ENCODE data around the gene ZNF383.
"Not testable (repeated sequence)": the region's sequence is repeated elsewhere in the genome, so short reads cannot be mapped to it uniquely, and the experiment has no call there.

Gene ZNF383

DNA sequence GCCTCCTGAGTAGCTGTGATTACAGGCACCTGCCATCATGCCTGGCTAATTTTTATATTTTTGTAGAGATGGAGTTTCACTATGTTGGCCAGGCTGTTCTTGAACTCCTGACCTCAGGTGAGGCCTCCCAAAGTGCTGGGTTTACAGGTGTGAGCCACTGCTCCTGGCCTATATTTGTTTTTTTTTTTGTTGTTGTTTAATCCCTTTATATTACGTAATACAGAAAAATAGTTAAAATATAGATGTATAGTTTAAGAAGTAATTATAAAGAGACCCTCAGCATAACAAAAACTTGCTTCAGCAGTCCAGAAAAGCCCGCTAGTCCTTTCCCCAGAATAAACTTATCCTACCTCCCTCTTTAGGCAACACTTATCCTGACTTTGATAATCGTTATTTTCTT is 2.4 kb downstream of the ZNF383 start:
- H3K4me3 ChIP-seq (ENCODE audit: low read depth, low read length), result no peak overlapping the region
- TF ChIP-seq, protein P1, sequence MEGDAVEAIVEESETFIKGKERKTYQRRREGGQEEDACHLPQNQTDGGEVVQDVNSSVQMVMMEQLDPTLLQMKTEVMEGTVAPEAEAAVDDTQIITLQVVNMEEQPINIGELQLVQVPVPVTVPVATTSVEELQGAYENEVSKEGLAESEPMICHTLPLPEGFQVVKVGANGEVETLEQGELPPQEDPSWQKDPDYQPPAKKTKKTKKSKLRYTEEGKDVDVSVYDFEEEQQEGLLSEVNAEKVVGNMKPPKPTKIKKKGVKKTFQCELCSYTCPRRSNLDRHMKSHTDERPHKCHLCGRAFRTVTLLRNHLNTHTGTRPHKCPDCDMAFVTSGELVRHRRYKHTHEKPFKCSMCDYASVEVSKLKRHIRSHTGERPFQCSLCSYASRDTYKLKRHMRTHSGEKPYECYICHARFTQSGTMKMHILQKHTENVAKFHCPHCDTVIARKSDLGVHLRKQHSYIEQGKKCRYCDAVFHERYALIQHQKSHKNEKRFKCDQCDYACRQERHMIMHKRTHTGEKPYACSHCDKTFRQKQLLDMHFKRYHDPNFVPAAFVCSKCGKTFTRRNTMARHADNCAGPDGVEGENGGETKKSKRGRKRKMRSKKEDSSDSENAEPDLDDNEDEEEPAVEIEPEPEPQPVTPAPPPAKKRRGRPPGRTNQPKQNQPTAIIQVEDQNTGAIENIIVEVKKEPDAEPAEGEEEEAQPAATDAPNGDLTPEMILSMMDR (IDR thresholded peaks at IDR 0.05; ENCODE audit: insufficient read depth, low read depth, low read length, missing control alignments), result no peak
- DNase-seq (ENCODE audit: low read depth), result no peak

DNA sequence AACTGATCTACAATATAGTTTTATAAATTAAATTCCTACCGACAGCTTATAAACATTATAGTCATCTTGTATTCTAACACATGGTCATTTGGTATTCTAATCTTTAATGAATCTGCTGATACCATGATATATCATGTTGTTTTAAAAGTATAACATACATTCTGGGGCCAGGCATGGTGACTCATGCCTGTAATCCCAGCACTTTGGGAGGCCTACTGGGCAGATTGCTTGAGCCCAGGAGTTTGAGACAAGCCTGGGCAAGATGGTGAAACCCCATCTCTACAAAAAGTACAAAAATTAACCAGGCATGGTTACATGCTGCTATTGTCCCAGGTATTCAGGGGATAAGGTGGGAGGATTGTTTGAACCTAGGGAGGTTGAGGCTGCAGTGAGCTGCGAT is 3.1 kb downstream of the ZNF383 start:
- TF ChIP-seq, protein P1 (IDR thresholded peaks at IDR 0.05; ENCODE audit: insufficient read depth, low read depth, low read length, missing control alignments), result no peak
- no peak for DNase-seq (ENCODE audit: low read depth)

DNA sequence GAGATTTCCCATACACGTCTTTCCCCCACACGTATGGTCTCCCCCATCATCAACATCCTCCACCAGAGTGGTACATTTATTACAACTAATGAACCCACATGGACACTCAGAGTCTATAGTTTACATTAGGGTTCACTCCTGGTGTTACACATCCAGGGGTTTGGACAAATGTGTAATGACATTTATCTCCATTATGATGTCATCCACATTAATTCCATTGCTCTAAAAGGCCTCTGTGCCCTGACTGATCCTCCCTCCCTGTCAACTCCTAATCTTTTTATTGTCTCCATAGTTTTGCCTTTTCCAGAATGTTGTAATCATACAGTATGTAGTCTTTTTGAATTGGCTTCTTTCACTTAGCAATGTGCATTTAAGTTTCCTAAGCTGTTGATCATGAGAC is 8.2 kb downstream of the ZNF383 start:
- DNase-seq (ENCODE audit: low read depth), result no peak
- H3K4me3 ChIP-seq (ENCODE audit: low read depth, low read length), result no peak overlapping the region
- TF ChIP-seq, protein P1 (IDR thresholded peaks at IDR 0.05; ENCODE audit: insufficient read depth, low read depth, low read length, missing control alignments), result no peak

More for the DNA sequence above, 3.1 kb downstream of the ZNF383 start:
- H3K4me3 ChIP-seq (ENCODE audit: low read depth, low read length), result no peak overlapping the region

DNA sequence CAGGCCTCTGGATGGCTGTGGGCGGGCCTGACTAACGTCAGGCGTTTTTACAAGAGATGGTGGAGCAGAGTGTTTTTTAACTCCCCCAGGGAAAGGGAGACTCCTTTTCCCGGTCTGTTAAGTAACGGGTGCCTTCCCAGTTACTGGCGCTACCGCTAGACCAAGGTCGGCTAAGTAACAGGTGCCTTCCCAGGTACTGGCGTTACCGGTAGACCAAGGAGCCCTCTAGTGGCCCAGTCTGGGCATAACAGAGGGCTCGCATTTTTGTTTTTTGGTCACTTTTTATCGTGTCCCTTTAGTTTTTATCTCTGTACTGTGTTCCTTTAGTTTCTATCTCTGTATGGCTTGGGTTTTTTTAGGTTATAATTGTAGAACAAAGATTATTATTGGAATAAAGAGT is 10.0 kb downstream of the ZNF383 start:
- no peak overlapping the region for H3K4me3 ChIP-seq (ENCODE audit: low read depth, low read length)
- no peak for DNase-seq (ENCODE audit: low read depth)
- TF ChIP-seq, protein P1 (IDR thresholded peaks at IDR 0.05; ENCODE audit: insufficient read depth, low read depth, low read length, missing control alignments), result peak; percentile 25

DNA sequence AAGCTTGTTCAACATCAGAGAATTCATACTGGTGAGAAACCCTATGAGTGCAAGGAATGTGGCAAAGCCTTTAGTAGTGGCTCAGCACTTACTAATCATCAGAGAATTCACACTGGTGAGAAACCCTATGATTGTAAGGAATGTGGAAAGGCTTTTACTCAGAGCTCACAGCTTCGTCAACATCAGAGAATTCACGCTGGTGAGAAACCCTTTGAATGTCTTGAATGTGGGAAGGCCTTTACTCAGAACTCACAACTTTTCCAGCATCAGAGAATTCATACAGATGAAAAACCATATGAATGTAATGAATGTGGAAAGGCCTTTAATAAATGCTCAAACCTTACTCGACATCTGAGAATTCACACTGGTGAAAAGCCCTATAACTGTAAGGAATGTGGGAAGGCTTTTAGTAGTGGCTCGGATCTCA is 25.2 kb downstream of the ZNF383 start:
- TF ChIP-seq, protein P1 (IDR thresholded peaks at IDR 0.05; ENCODE audit: insufficient read depth, low read depth, low read length, missing control alignments), result no peak
- DNase-seq (ENCODE audit: low read depth), result no peak
- H3K4me3 ChIP-seq (ENCODE audit: low read depth, low read length), result no peak overlapping the region

DNA sequence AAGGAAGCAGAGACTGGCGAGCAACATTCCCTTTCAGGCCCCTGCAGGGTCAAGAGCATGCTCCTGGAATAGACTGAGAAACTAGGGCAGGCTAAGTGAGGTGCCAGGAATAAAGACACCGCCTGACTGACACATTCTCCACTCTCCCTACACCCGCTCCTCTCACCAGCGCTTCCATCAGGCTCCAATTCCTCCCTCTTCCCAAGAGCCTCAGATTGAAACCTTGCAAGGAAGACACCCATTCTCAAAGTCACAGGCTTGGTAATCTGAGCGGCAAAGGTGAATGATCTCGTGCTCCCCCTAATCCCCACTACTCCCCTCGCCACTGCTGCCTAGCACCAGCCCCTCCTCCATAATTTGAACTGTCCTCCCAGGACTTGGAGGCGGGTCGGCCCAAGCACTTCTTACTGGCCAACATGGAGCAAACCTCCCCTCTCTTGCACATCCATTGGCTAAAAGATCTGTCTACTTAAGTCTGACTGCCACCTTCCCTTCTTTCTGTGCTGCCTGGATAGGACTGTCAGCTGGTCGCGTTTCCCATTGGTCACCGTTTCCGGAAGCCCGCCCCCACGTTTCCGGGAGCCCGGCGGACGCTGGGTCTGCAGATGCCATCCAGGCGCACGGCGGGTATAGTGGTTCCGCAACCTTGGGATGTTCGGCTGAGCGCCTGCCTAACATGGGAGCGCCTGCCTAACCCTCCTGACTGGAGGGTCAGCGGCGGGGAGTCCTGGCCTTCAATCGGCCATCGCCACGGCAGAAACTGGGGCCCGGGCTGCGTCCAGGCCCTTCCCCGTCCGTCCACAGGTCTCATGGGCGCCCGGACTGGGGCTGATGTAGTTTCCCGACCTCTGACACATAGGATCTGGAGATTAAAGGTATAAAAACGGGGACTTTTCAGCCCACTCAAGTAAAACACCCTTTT is 33.6 kb downstream of the ZNF383 start:
- DNase-seq (ENCODE audit: low read depth), result peak; percentile 45
- peak overlapping the region; percentile 8; the same call in 1 of the 2 replicates for H3K4me3 ChIP-seq (ENCODE audit: low read depth, low read length)
- TF ChIP-seq, protein P1 (IDR thresholded peaks at IDR 0.05; ENCODE audit: insufficient read depth, low read depth, low read length, missing control alignments), result no peak

DNA sequence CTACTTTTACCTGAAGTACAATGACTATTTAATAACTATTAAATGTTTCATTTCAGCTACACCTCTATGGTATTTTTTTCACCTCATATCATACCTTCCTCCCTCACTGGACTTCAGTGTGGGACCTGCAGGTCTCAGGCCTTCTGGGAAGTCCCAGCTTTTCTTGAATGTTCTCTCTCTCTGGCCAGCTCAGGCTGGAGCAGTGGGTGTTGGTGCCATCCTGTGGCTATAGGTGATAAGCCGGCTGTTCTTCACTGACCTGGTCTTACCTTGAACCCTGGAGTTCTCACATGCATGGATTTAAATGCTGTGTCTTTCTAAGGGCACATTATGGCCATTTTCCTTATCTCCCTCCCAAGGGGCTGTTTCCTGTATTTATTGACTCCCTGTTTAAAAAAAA is 45.0 kb downstream of the ZNF383 start:
- not testable (repeated sequence) for H3K4me3 ChIP-seq (ENCODE audit: low read depth, low read length)

DNA sequence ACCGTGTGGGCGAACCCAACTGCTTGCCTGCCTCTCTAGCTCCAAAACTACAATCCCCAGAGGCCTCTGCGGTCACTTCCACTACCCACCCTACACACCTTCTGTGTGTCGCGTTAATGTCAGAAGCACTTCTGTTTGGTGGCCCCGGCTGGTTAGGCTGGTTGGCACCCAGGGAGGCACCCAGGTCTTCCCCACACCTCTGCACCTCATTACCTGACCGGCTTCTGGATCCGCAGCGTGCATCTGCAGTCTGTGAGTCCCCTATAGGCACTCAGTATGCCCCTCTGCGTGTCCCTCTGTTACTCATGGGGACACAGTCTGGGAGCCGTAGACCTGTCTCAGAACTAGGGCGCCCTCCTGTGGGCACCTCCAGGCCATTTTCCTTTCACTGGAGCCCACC is 49.0 kb downstream of the ZNF383 start:
- not testable (repeated sequence) for DNase-seq (ENCODE audit: low read depth); H3K4me3 ChIP-seq (ENCODE audit: low read depth, low read length)

More for the DNA sequence above, 45.0 kb downstream of the ZNF383 start:
- not testable (repeated sequence) for DNase-seq (ENCODE audit: low read depth)

DNA sequence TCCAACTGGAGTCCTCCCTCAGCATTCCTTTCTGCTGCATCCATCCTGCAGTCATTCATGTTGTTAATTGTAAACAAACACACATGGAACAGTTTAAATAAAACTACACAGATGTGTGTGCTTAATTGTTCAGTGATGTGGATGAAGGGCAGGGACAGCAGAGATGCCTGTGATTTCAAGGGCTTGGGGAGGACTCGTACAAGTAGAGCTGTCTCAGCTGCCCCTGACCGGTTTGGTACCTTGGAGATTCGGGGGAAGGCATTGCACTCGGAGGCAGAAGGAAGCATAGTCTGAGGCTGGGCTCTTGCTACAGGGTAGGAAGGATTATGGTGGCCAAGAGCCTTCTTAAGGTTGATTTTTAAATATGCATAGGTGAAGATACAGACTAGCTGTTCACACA is 49.7 kb downstream of the ZNF383 start:
- DNase-seq (ENCODE audit: low read depth); H3K4me3 ChIP-seq (ENCODE audit: low read depth, low read length): not testable (repeated sequence)

DNA sequence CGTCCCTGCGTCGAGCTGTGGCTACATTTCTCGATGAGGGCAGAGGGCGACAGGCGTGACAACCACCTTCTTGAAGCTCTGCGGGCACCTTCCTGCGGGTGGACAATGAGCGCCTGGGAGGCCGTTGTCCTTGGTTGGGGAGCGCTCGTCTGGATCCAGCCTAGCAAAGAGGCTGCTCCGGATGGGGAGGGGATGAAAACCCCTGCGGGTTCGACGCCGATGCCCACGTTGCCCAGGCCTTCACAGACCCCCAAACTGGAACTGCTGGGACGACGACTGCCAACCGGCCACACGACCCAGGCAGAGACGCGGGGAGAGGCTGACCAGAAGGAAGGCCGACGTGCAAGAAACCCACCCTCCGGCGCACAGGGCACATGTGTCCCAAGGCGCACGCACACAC is 62.6 kb downstream of the ZNF383 start:
- DNase-seq (ENCODE audit: low read depth); H3K4me3 ChIP-seq (ENCODE audit: low read depth, low read length): not testable (repeated sequence)

DNA sequence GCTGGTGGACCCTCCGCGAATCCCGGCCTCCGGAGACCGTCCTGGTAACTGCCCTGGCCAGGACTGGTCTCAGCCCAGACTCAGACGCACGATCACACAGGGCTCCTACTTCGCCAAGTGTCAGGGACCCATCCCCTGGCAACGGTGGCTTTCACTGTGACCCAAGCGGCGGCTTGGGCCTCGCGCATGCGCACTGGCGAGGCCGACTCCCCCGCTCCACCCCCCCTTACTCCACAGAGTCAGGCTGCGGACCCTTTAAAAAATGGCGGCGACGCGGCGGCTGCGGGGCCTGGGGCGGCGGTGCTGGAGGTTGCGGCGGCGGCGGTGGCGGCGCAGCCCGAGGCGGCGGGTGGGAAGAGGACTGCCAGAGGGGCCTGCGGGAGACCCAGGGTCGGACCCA is 66.0 kb downstream of the ZNF383 start:
- not testable (repeated sequence) for H3K4me3 ChIP-seq (ENCODE audit: low read depth, low read length); DNase-seq (ENCODE audit: low read depth)
